Fibroblast of skin of left quadriceps (primary cell): Measurements from ENCODE around the gene ACER3.
"Not testable (repeated sequence)": the region's sequence is repeated elsewhere in the genome, so short reads cannot be mapped to it uniquely, and the experiment has no call there.

ENCODE experiments used
- DNase-seq, 2 experiments: peaks; one replicate each; pipeline ENCODE4 v3.0.0-alpha.2; 2013; ENCODE audit warnings: low read depth in 2 of 2

Gene ACER3

GRCh38 chr11:77057938-77058474, 197.3 kb downstream of the ACER3 start:
- DNase-seq, result no peak

GRCh38 chr11:77058900-77059299, 198.2 kb downstream of the ACER3 start:
- no peak for DNase-seq

GRCh38 chr11:77059806-77060205, 199.1 kb downstream of the ACER3 start:
- no peak for DNase-seq

GRCh38 chr11:77060234-77060633, 199.5 kb downstream of the ACER3 start:
- DNase-seq, result no peak

GRCh38 chr11:77061258-77061657, 200.5 kb downstream of the ACER3 start:
- DNase-seq, result not testable (repeated sequence)

- no peak for DNase-seq
These were observed 202.2 kb downstream of the ACER3 start for GRCh38 chr11:77062924-77063323.

GRCh38 chr11:77063407-77063806, 202.7 kb downstream of the ACER3 start:
- DNase-seq, result no peak

- DNase-seq, result no peak
These were observed 203.1 kb downstream of the ACER3 start for GRCh38 chr11:77063861-77064260.

GRCh38 chr11:77064648-77065217, 204.0 kb downstream of the ACER3 start:
- DNase-seq, result no peak

- DNase-seq, result peak; percentile 32
These were observed 205.1 kb downstream of the ACER3 start for GRCh38 chr11:77065878-77066228.

- peak; percentile 84 to 87 for DNase-seq
These were observed 205.7 kb downstream of the ACER3 start, which contains the start of gene CAPN5 for GRCh38 chr11:77066229-77067042. Gene CAPN5 (plus strand): TSS chr11:77066971. CDS start chr11:77084887, 17,916 bp downstream.

- no peak for DNase-seq
These were observed 207.2 kb downstream of the ACER3 start for GRCh38 chr11:77067861-77068443.

GRCh38 chr11:77068457-77069335, 208.0 kb downstream of the ACER3 start:
- no peak for DNase-seq

GRCh38 chr11:77069336-77069968, 208.7 kb downstream of the ACER3 start:
- DNase-seq, result no peak

- no peak for DNase-seq
These were observed 209.4 kb downstream of the ACER3 start for GRCh38 chr11:77069969-77070582.

- no peak for DNase-seq
These were observed 210.4 kb downstream of the ACER3 start for GRCh38 chr11:77071077-77071476.

- DNase-seq, result no peak
These were observed 211.2 kb downstream of the ACER3 start for GRCh38 chr11:77071671-77072605.

GRCh38 chr11:77072851-77073327, 212.2 kb downstream of the ACER3 start:
- no peak for DNase-seq

GRCh38 chr11:77073328-77074001, 212.7 kb downstream of the ACER3 start:
- peak; percentile 72 for DNase-seq
